Nephron (organoid): Measurements from ENCODE around the gene MACROD2.

Experiments used
- H3K27ac Mint-ChIP-seq, 3 experiments: 2 replicates each; pipeline ENCODE4 v1.8.0; 2020; ENCODE audit warnings: mixed read lengths in 3 of 3, mild to moderate bottlenecking in 2 of 3, moderate library complexity in 1 of 3
- H3K27me3 Mint-ChIP-seq: 2 replicates; pipeline ENCODE4 v1.8.0; 2021; ENCODE audit warnings: low read depth, mild to moderate bottlenecking, moderate library complexity, mixed read lengths
- H3K36me3 Mint-ChIP-seq: 2 replicates; pipeline ENCODE4 v1.8.0; 2020; ENCODE audit warnings: low read depth, mixed read lengths
- H3K4me1 Mint-ChIP-seq: 2 replicates; pipeline ENCODE4 v1.8.0; 2020; ENCODE audit warnings: mixed read lengths
- H3K4me3 Mint-ChIP-seq, 3 experiments: 2 replicates each; pipeline ENCODE4 v1.8.0; 2020; ENCODE audit warnings: mild to moderate bottlenecking in 3 of 3, mixed read lengths in 3 of 3, moderate library complexity in 2 of 3
- H3K9me3 Mint-ChIP-seq: 2 replicates; pipeline ENCODE4 v1.8.0; 2020; ENCODE audit warnings: mixed read lengths
- TF ChIP-seq, protein P1 (sequence below), 3 experiments: fragments of 200-600 bp; sonication (generic); IDR thresholded peaks; one replicate each; pipeline ENCODE4 v1.5.0; 2021; ENCODE audit warnings: antibody characterized with exemption in 3 of 3; ENCODE audit not compliant: unreplicated experiment in 3 of 3

MACROD2 gene

DNA sequence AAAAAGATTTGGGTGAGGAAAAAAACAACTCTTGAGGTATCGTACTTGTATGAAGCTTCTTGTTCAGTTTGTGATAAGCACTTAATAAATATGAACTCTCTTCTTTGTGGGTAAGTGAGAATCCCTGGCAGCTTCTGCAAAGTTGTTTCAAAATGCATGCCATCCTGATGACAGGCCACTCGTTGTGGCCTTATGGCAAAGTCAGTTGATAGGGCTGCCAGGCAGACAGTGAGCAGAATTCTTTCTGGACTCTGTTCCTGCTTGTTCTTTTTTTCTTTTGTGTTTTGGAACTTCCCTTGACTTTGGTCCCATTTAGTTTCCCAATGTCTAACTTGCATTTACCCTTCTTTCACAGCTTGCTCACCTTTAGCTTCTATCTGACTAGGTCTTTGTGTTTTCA is 1325.6 kb downstream of the MACROD2 start:
- Mint-ChIP-seq H3K4me1 (no peaks in the 10 kb centered on the region), H3K9me3 (peaks cover 7% of the 10 kb centered on the region), H3K4me3 (no peak overlapping the region), H3K27ac (no peak overlapping the region), H3K36me3 (no peaks in the 10 kb centered on the region), H3K27me3 (peaks cover 4% of the 10 kb centered on the region)
- TF ChIP-seq, protein P1, sequence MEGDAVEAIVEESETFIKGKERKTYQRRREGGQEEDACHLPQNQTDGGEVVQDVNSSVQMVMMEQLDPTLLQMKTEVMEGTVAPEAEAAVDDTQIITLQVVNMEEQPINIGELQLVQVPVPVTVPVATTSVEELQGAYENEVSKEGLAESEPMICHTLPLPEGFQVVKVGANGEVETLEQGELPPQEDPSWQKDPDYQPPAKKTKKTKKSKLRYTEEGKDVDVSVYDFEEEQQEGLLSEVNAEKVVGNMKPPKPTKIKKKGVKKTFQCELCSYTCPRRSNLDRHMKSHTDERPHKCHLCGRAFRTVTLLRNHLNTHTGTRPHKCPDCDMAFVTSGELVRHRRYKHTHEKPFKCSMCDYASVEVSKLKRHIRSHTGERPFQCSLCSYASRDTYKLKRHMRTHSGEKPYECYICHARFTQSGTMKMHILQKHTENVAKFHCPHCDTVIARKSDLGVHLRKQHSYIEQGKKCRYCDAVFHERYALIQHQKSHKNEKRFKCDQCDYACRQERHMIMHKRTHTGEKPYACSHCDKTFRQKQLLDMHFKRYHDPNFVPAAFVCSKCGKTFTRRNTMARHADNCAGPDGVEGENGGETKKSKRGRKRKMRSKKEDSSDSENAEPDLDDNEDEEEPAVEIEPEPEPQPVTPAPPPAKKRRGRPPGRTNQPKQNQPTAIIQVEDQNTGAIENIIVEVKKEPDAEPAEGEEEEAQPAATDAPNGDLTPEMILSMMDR (IDR thresholded peaks at IDR 0.05; ENCODE audit: unreplicated experiment in 3 of 3): no peak

DNA sequence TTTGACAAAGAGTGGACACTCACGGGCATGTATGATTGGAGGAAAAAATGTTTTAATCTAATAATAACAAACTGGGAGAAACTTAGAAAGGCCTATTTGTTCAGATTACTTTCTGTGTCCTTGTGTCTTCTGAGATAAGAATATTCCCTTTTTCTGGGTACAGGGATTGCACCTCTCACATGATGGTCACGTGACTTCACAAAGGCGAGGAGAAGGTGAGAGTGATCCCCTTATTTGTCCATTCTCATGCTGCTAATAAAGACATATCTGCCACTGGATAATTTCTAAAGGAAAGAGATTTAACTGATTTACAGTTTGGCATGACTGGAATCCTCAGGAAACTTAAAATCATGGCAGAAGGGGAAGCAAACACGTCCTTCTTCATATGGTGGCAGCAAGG is 1331.8 kb downstream of the MACROD2 start:
- no peaks in the 10 kb centered on the region for H3K27me3 Mint-ChIP-seq
- H3K27ac Mint-ChIP-seq: no peak overlapping the region
- TF ChIP-seq, protein P1 (IDR thresholded peaks at IDR 0.05; ENCODE audit: unreplicated experiment in 3 of 3): no peak
- H3K36me3 Mint-ChIP-seq: no peaks in the 10 kb centered on the region
- H3K9me3 Mint-ChIP-seq: no peaks in the 10 kb centered on the region
- no peak overlapping the region for H3K4me3 Mint-ChIP-seq
- no peaks in the 10 kb centered on the region for H3K4me1 Mint-ChIP-seq

DNA sequence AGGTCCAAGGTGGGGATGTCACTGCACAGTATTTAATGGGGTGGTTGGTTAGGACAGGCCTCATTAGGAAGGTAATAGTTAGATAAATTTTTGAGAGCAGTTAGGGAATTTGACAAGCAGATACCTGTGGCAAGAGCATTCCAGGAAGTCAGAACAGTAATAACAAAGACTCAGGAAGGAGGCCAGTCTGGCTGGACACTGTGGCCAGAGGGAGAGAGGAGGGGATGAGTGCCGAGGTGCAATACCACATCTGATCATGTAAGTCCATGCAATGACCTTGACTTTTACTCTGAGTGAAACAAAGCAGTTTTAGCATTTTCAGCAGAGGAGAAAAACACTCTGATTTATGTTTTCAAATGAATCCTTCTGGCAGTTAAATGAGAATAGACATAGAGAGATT is 1332.8 kb downstream of the MACROD2 start:
- TF ChIP-seq, protein P1 (IDR thresholded peaks at IDR 0.05; ENCODE audit: unreplicated experiment in 3 of 3): no peak
- H3K9me3 Mint-ChIP-seq: no peaks in the 10 kb centered on the region
- H3K4me3 Mint-ChIP-seq: no peak overlapping the region
- H3K4me1 Mint-ChIP-seq: no peaks in the 10 kb centered on the region
- no peaks in the 10 kb centered on the region for H3K36me3 Mint-ChIP-seq
- H3K27ac Mint-ChIP-seq: peak overlapping the region in 1 of 3 experiments; percentile 4
- H3K27me3 Mint-ChIP-seq: no peaks in the 10 kb centered on the region

DNA sequence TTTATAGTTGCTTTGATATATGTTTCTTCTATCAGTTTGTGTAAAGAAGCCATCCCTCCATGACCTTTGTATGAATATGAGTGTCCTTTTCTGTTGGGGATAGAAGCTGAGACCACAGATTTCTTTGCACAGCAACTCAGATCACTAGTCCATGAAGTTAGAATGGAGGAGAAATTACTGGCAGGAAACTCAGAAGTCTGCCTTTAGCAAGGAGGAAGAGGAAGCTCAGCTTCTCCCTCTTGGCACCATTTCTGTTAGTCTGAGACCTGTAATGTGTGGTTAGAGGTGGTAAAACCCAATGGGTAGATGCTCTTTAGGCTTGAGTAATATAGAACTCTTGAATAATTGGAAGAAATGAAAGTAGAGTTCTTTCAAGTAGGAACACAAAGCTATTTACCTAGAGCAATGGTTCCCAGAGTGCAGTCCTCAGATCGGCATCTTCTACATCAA is 1337.4 kb downstream of the MACROD2 start:
- no peak overlapping the region for H3K4me3 Mint-ChIP-seq
- H3K36me3 Mint-ChIP-seq: no peaks in the 10 kb centered on the region
- H3K4me1 Mint-ChIP-seq: no peaks in the 10 kb centered on the region
- no peak overlapping the region for H3K27ac Mint-ChIP-seq
- H3K9me3 Mint-ChIP-seq: no peaks in the 10 kb centered on the region
- TF ChIP-seq, protein P1 (IDR thresholded peaks at IDR 0.05; ENCODE audit: unreplicated experiment in 3 of 3): no peak
- no peaks in the 10 kb centered on the region for H3K27me3 Mint-ChIP-seq

DNA sequence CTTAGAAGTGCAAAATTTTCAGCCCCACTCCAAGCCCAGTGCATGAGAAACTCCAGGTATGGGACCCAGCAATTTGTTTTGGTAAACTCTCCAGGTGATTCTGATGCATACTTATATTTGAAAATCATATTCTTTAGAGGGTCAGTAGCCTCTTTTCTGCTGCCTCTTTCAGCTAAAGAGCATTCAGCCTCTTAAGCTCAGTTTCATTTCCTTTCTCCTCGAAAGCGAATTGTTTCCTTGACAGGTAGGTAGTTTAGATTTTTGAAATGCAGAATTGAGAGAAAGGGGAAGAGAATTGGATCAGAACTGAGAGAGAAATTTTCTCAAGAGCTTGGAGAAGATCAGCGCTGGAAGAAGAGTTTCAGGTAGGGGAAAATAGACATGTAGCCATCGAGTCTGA is 1337.9 kb downstream of the MACROD2 start:
- TF ChIP-seq, protein P1 (IDR thresholded peaks at IDR 0.05; ENCODE audit: unreplicated experiment in 3 of 3): no peak
- Mint-ChIP-seq H3K4me3 (no peak overlapping the region), H3K27me3 (no peaks in the 10 kb centered on the region), H3K9me3 (no peaks in the 10 kb centered on the region), H3K4me1 (no peaks in the 10 kb centered on the region), H3K36me3 (no peaks in the 10 kb centered on the region), H3K27ac (no peak overlapping the region)

DNA sequence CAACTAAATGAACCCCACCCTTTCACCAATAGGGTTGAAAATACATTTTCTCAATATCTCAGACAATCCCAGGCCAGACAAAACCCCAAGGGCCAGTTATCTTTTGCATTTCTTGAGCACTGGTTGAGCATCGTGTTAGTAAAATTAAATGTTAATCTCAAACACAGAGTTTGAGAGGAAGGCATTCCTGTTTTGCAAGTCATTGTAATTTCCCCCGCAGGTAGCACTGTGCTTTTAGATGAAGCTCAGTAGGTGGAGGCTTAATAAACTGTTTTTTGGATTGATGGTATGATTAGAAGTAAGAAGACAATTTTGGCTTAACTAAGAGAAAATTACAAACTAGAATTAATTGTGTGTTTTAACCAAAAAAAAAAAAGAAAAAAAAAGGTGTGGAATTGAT is 1340.7 kb downstream of the MACROD2 start:
- TF ChIP-seq, protein P1 (IDR thresholded peaks at IDR 0.05; ENCODE audit: unreplicated experiment in 3 of 3): no peak
- no peaks in the 10 kb centered on the region for H3K36me3 Mint-ChIP-seq
- no peaks in the 10 kb centered on the region for H3K9me3 Mint-ChIP-seq
- H3K4me3 Mint-ChIP-seq: no peak overlapping the region
- H3K27me3 Mint-ChIP-seq: no peaks in the 10 kb centered on the region
- H3K4me1 Mint-ChIP-seq: no peaks in the 10 kb centered on the region
- no peak overlapping the region for H3K27ac Mint-ChIP-seq
